Fibroblast of skin of left biceps (primary cell): Measurements from ENCODE around the gene CT45A1.
"Not testable (repeated sequence)": the region's sequence is repeated elsewhere in the genome, so short reads cannot be mapped to it uniquely, and the experiment has no call there.

Experiments
- DNase-seq, 2 experiments: peaks; one replicate each; pipeline ENCODE4 v3.0.0-alpha.2; 2013; ENCODE audit warnings: low read depth in 2 of 2

CT45A1 gene, protein sequence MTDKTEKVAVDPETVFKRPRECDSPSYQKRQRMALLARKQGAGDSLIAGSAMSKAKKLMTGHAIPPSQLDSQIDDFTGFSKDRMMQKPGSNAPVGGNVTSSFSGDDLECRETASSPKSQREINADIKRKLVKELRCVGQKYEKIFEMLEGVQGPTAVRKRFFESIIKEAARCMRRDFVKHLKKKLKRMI

DNA sequence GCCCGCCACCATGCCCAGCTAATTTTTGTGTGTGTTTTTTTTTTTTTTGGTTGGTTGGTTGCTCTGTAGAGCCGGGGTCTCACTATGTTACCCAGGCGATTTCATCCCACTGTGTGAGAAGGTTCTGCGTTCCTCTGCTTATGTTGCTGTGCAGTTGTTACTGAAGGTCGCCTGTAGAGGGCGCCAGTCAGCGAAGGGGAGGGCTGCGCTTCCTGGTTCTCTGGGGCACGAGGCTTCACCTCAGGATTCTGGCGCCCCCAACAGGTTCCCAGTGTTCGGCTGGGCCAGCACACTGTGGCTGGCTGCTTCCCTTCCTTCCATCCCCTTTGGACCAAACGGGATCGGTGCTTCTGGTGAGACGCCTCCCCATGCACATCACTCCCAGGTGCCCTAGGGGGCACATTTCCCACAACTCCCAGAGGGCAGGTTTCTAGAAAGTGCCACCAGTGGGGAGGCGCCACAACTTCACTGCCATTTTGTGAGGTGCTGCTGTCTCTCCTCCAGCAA is at the start of gene CT45A1:
CT45A1 (plus strand) TSS at position 457 of the 507 bp plus-strand sequence. CDS start 5,302 bp downstream, outside the sequence.
- not testable (repeated sequence) for DNase-seq

DNA sequence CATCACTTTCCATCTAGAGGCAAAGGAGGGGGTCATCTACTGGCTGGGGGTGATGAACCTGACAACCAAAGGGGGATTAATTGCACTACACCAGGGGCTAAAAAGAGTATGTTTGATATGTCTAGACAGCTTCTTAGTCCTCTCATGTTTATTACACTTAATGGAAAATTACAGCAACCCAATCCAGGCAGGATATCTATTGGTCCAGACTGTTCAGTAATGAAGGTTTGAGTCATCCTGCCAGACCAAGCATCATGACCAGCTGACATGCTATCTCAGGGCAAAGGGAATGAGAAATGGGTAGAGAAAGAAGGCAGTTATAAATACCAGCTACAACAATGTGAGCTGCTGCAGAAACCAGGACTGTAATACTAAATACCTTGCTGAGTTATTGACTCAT is 40.5 kb upstream of the CT45A1 start:
- not testable (repeated sequence) for DNase-seq

DNA sequence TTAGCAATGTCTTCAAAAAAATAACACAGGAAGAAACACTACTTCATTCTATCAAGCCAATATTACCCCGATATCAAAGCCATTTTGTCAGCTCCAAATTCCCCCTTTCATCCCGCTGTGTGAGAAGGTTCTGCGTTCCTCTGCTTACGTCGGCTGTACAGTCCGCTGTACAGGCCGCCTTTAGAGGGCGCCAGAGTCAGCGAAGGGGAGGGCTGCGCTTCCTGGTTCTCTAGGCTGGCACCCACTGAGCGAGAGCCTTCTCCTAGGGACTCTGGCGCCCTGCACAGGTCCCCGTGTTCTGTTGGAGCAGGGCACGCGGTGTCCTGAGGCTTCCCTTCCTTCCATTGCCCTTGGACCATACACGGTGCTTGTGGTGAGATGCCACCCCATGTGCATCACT is 25.3 kb upstream of the CT45A1 start:
- DNase-seq = no peak

DNA sequence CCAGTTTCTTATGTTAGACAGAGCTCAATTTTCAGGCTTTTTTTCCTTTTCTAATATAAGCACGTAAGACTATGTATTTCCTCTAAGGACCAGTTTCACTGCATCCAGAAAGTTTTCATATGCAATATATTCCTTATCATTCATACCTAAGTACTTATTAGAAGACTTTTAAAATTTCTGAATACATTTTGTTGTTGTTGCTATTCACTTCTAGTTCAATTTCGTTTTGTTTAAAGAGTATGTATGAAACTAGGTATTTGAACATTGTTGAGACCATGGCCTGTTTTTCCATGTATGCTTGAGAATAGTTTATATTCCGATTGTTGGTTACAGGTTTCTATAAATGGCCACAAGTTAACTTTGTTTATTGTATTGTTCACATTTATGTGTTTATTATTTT is 18.0 kb upstream of the CT45A1 start:
- no peak for DNase-seq

DNA sequence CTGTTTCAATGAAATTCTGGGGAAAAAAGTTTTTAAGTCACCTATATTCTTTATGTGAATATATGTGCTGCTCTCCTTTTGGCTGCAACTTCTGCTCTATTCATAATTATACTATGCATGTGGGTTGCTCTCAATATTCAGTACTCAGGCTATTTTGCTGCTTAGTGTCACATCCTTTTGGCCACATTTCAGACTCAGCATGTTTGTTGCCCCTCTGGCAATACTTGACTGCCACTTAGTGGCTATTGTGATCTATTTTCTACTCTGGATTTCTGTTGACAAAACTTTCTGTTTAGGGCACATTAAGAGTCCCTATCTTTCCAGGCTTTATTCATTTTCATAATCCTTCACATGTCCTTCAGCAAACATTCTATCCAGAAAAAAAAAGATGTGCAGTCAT is 15.8 kb upstream of the CT45A1 start:
- DNase-seq = no peak

DNA sequence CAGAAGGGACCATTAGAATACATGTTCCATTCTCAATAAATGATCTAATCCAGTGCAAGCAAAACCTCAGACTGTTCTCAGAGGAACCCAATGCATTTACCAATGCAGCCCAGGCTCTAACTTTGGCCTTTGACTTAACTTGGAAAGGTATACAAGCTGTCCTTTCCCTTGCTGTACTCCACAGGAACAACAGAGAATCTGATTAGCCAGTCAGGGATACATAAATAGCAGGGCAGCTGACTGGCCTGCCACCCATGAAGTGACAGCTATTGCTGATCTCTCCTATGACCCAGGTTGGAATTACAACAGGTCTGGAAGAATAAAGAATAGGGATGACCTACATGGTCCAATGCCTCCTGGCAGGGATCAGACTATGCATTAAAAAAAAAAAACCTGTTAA is 14.5 kb upstream of the CT45A1 start:
- DNase-seq = no peak

DNA sequence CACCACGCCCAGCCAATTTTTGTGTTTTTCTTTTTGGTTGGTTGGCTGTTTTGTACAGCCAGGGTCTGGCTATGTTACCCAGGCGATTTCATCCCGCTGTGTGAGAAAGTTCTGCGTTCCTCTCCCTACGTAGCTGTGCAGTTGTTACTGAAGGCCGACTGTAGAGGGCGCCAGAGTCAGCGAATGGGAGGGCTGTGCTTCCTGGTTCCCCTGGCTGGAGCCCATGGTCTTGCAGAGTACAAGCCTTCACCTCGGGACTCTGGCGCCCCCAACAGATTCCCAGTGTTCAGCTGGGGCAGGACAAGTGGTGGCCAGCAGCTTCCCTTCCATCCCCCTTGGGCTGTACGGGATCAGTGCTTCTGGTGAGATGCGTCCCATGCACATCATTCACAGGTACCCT is 5.6 kb upstream of the CT45A1 start:
- DNase-seq = no peak

DNA sequence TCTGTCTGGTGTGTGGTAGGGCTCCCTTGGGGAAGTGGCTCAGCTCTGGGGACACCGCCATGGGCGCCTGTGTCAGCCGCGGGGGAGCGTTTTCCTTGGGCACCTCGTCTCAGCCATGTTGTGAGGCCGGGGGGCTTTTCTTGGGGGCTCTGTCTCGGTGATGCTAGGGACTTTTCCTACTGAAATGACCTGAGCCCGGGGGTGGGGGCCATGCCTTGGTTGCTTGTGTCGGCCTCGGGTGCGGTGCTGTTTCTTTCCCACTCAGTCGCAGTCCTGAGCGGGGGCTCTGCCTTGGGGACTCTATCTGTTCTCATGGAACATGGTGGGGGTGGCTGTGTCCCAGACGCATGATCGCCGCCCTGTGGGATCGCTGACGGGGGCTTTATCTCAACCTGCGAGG is 356 bp downstream of the CT45A1 start:
- DNase-seq = no peak

DNA sequence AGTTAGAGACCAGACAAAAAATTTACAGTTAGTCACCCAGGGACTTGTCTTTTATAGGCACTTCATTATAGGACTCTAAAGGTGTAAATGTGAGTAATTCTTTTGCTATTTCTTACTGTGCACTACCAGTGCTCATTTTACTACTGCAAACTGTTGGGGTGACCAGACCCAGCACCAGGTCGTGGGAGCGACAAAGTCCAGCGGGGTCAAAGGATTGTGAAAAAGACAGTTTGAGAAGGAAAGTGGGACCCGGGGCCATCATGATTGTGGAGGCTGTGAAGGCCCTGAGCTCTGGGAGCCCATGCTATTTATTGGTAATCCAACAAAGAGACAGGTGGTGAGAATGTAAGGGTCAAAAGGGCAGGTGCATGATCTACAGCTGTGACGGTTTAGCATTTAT is 21.2 kb downstream of the CT45A1 start:
- DNase-seq = not testable (repeated sequence)

DNA sequence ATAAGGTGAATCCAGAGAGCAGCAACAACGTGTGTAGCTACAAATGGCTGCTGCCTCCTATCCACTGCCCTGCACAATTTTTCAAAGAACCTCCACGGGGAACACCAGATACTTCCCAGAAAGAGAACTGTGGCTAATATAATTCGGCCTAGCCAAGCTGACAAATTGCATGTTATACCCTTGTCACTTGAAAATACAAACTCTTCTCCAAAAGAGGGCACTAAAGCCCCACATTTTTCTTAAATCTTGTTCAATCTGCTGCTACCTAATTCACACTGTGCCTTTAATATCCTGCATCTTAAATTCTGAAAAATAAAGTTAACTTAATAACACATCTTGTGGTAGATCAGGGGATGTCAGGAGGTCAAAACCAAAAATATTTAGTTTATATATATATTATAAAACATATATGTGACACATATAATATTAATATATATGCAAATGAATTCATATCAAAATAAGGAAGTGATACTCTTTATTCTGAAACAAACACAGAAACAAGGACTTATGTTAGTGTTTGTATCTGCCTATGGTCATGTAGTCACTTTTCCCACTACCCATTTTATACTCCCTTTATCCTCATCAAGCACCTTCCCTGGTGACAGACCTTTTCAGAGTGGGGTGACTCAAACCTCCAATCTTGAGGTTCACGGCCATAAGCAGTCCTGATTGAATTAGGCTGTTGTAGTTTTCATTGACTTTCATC is 24.1 kb downstream of the CT45A1 start:
- no peak for DNase-seq

DNA sequence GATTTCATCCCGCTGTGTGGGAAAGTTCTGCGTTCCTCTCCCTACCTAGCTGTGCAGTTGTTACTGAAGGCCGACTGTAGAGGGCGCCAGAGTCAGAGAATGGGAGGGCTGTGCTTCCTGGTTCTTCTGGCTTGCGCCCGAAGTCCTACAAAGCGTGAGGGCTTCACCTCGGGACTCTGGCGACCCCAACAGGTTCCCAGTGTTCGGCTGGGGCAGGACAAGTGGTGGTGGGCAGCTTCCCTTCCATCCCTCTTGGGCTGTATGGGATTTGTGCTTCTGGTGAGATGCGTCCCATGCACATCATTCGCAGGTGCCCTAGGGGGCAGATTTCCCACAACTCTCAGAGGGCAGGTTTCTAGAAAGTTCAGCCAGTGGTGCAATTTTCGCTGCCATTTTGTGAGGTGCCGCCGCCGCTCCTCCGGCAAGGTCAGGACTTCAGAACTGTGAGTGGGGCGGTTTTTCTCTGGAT is 27.3 kb downstream of the CT45A1 start:
- DNase-seq = no peak

DNA sequence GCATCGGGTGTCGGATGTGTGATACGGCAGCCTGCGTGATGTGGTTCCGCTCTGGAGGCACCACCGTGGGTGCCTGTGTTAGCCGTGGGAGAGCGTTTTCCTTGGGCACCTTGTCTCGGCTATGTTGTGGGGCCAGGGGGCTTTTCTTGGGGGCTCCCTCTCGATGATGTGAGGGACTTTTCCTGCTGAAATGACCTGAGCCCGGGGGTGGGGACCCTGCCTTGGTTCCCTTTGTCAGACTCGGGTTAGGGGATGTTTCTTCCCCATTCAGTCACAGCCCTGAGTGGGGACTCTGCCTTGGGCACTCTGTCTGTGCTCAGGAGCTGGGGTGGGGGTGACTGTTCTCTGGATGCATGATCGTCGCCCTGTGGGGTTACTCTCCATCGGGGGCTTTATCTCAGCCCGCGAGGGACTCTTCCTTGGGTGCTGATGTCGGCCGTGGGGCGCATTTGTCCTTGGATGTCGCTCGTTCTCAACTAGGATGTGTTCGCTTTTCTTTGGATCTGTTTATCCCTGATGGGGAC is 27.8 kb downstream of the CT45A1 start:
- DNase-seq = no peak

DNA sequence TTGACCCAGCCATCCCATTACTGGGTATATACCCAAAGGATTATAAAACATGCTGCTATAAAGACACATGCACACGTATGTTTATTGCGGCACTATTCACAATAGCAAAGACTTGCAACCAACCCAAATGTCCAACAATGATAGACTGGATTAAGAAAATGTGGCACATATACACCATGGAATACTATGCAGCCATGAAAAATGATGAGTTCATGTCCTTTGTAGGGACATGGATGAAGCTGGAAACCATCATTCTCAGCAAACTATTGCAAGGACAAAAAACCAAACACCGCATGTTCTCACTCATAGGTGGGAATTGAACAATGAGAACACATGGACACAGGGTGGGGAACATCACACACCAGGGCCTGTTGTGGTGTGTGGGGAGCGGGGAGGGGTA is 31.3 kb downstream of the CT45A1 start:
- not testable (repeated sequence) for DNase-seq

DNA sequence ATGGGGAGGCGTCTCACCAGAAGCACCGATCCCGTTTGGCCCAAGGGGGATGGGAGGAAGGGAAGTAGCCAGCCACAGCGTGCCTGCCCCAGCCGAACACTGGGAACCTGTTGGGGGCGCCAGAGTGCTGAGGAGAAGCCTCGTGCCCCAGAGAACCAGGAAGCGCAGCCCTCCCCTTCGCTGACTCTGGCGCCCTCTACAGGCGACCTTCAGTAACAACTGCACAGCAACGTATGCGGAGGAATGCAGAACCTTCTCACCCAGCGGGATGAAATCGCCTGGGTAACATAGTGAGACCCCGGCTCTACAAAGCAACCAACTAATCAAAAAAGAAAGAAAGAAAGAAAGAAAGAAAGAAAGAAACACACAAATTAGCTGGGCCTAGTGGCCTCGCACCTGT is 54.7 kb downstream of the CT45A1 start, which contains the start of gene CT45A3:
CT45A3 (minus strand) TSS at position 101 of the 400 bp plus-strand sequence. CDS start 3,747 bp downstream, outside the sequence.
- DNase-seq = not testable (repeated sequence)
